Measurements from ENCODE around the gene TBXAS1.

Gene TBXAS1

GRCh38 chr7:139941421-139941820 lies 112.4 kb downstream of the TBXAS1 start:
- DNase-seq (ENCODE audit: insufficient read length, low spot score) (no peak), FAIRE-seq (no peak)

DNA sequence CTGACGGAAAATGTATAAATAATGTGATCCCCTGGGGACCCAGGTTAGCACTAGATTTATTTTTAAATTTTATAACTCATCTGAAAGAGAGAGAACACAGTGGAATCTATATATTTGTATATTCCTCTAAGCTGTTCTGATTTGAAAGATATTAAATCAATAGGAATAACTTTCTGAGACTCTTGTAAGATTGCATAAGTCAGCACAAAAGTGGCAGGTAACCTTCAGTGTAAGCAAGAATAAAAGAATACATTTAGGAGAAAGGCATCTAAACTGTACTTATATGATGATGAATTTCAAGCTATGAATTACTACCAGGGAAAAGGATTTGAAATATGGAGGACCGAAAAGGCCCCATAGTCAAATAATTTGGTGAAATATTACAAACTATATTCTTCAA lies 112.8 kb downstream of the TBXAS1 start:
- FAIRE-seq: no peak
- DNase-seq (ENCODE audit: insufficient read length, low spot score): no peak

DNA sequence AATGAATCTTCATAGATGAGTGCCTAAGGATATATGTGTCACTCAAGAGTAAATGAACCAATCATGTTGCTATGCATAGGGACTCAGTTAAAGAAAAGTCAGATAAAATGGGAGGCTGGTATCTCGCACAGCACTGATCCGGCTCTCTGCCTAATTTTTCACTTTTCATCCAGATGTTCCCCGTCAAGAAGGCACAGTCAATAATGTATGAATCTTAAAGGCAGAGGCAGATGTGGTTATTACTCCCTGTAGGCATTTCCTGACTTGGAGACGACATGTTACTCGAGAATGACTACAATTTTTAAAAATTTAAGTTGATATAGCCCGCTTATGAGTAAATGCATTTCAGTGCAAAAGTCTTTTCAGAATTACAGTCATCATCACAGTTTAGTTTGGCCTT lies 113.6 kb downstream of the TBXAS1 start:
- DNase-seq (ENCODE audit: insufficient read length, low spot score): no peak
- no peak for FAIRE-seq

DNA sequence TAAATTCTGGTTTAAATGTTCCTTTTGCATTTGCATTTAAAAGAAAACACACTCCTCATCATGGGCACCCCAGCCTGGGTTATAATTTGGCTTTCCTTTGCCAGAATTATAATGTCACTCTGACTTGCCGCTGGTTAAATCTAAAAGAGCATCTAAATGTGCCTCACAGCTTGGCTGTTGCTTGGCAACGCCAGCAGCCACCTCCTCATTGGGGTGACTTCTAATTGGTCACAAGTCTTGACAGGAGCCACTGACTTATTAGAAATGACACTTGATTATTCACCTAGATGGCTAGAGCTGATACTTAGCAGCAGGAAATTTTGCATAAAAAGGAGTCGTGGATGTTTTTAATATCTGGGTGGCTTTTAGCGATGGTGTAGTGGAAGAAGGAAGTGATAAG lies 114.3 kb downstream of the TBXAS1 start:
- DNase-seq (ENCODE audit: insufficient read length, low spot score) (no peak), FAIRE-seq (no peak)

DNA sequence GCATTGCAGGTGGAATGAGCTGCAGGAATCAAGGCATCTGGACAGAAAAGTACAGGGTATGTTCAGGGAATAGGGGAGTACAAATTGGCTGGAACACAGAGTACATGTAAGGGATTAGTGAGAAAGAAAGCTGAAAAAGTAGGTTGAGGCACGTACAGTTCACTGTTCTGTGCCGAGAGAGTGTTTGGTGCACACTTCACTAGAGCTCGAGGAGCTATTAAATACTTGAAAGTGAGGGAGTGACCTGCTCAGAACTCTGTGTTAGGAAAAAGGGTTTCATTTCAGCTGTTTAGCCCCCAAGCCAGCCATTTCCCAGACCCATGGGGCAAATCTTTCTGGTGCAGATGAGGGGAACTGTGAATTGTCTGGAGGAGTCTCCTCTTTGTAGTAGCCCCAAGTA lies 115.2 kb downstream of the TBXAS1 start:
- DNase-seq (ENCODE audit: insufficient read length, low spot score): no peak
- no peak for FAIRE-seq

DNA sequence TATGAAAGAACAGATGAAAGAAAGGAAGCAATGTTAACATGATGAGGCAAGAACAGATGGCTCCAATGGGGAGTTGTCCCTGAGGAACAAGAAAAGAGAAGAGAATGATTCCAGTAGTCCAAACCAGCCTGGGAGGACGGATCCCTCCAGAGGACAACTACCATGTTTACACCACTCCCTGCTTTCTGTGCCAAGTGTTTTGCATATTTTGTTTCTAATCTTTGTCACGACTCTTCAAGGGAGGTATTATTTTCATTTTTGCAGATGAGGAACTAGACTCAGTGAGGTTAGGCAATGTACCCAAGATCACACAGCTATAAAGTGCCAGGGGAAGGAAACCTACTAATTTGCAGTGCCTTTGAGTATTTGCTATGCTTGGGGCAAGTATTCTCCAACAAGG lies 117.5 kb downstream of the TBXAS1 start:
- no peak for FAIRE-seq
- DNase-seq (ENCODE audit: insufficient read length, low spot score): no peak

DNA sequence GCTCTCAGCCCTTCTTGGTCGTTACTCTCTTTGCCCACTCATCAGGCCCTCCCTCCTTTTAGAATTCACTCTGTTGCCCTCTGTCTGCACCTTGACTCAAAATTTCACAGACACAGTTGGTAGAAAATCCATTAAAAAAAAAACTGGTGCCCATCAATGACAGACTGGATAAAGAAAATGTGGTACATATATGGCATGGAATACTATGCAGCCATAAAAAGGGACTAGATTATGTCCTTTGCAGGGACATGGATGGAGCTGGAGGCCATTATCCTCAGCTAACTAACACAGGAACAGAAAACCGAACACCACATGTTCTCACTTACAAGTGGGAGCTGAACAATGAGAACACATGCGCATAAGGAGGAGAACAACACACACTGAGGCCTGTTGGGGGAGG lies 118.0 kb downstream of the TBXAS1 start:
- no peak for DNase-seq (ENCODE audit: insufficient read length, low spot score)
- no peak for FAIRE-seq

- DNase-seq (ENCODE audit: insufficient read length, low spot score) (no peak), FAIRE-seq (no peak)
Observed at GRCh38 chr7:139948167-139948566, 119.1 kb downstream of the TBXAS1 start.

DNA sequence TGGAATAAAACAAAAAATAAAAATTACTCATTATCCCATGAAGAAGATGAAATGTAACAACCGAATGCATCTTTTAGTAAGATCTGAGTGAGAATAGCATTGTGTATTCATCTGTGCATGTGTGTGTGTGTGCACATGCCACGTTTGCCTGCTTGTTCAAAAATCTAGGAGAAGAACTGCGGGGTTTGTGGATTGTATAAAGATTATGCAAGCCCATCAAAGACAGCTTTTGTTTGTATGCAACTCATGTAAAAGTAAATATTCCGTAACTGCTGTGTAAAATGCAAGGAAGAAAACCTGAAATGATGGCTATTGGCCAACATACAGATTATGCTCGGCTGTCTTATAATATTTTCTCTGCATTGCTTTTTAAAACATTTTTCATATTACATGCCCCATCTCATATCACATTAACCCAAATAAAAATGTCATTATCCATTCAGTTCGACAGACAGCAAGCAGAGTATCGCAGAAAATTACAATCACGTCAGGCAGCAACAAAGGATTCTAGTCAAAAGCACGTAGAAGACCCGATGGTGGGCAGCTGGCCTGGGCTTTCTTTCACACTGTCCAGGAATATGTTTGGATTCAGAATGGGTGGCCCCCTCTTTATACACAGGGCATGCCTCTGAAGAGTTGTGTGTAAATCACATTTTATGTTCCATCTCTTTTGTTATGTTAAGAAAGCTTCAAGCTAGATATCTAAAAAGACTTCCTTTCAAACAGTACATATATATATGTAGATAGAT lies 119.7 kb downstream of the TBXAS1 start:
- no peak for DNase-seq (ENCODE audit: insufficient read length, low spot score)
- no peak for FAIRE-seq

GRCh38 chr7:139949629-139950028 lies 120.6 kb downstream of the TBXAS1 start:
- FAIRE-seq (no peak), DNase-seq (ENCODE audit: insufficient read length, low spot score) (no peak)

DNA sequence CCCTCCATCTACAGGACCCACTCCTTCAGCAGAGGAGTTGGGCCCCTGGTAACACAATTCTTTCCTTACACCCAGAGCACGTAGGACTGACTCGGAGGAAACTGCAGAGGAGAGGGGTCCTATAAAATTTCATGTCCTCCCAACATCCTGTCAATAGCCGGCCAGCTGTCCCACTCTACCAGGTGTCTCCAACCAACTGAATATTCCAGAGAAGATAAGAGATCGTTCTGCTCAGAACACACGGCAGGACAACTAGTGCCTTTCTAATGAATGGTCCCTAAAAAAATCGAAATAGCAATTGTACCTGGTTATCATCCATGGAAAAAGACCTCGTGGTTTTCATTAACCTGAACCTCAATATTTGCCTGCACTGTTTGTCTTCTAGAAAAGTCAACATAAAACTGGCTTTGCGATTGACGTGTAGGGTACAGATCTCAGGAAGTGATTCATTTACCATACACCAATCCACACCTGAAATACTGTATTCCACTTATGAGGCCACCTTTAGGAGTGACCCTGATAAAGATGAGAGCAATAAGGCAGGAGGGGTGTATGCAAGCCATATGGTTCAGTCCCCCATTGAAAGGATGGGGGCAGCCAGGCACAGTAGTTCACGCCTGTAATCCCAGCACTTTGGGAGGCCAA lies 121.9 kb downstream of the TBXAS1 start:
- FAIRE-seq (no peak), DNase-seq (ENCODE audit: insufficient read length, low spot score) (no peak)

- FAIRE-seq: no peak
- no peak for DNase-seq (ENCODE audit: insufficient read length, low spot score)
Observed at GRCh38 chr7:139953229-139953628, 124.2 kb downstream of the TBXAS1 start.

DNA sequence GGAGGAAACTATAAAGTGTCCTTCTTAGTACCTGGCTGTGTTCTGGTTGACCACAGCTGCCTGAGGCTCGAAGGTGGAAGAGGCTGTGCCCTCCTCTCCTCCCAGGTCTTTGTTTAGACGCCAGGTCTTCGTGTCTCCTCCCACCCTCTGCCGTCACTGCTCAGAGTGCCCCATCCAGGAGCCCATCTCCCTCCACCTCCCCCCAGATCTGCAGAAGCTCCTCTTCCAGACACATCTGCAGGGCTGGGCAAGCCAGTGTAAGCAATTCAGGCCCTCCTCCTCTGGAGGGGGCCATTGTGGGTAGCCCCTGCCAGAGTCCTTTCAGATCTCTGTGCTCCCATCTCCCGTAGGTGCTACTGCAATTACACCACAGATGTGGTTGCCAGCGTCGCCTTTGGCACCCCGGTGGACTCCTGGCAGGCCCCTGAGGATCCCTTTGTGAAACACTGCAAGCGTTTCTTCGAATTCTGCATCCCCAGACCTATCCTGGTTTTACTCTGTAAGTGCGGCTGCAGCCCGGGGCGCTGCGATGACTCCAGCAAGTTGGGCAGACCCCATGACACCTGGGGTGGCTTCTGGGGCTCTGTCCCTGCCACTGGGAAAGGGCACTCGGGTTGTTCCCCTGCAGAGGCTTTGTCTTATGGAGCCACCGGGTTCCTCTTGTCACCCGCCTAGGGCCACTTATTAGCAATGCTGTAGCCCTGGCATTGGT lies 126.2 kb downstream of the TBXAS1 start:
- DNase-seq (ENCODE audit: insufficient read length, low spot score) (no peak), FAIRE-seq (no peak)

GRCh38 chr7:139958599-139959284 lies 129.7 kb downstream of the TBXAS1 start:
- no peak for FAIRE-seq
- DNase-seq (ENCODE audit: insufficient read length, low spot score): no peak

DNA sequence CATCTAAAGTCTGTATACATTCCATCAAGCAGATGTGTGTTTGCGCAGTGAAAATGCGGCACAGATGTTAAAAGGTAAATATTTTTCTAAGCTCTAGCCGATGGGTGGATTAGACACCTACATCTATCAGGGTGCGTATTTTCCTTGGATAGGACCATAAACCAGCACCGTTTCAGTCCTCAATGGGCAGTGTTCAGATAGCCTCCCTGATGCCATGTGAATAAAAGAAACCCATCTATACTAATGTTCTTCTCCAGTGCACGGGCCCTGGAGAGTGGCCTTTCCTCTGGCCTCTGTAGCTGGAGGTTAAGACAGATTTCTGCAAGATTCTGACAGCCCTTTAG lies 130.2 kb downstream of the TBXAS1 start:
- DNase-seq (ENCODE audit: insufficient read length, low spot score) (no peak), FAIRE-seq (no peak)

DNA sequence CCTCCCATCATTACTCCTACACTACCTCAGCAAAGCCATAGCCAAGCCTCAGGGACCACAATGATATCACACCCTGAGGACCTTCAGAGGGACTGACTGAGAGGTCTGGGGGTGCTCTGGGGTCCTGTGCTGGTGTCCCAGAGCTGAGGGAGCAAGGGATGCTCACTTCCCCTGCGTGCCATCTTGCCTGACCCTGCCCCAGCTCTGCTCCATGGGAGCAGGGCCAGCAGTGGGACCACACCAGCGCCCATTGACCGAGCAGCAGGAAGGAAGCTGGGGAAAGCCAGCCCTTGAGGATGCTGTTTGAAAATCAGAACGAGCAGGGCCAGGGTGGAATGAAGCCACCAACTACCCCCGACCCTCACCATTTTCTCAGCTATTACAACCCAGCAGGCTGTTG lies 130.7 kb downstream of the TBXAS1 start:
- FAIRE-seq: no peak

DNA sequence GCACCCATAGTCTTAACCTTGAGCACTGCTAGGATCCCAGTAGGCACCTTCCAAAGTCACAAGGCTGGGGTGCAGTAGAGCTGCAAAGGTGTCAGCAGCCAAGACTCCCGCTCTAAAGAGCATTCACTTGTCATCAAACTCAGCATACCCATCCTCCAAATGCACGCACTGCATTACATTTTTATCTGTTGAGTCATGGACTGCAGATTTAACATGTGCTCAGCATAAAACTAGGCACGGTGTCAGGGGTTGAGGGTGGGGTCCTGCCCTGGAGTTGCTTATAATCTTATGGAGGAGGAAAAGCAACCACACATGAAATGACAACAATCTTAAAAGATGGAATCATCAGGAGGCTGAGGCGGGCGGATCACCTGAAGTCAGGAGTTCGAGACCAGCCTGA lies 131.1 kb downstream of the TBXAS1 start:
- FAIRE-seq (no peak), DNase-seq (ENCODE audit: insufficient read length, low spot score) (no peak)

More for the DNA sequence above, 130.7 kb downstream of the TBXAS1 start:
- DNase-seq (ENCODE audit: insufficient read length, low spot score): no peak

GRCh38 chr7:139965942-139966628 lies 137.0 kb downstream of the TBXAS1 start:
- DNase-seq (ENCODE audit: insufficient read length, low spot score): no peak

GRCh38 chr7:139966949-139967348 lies 137.9 kb downstream of the TBXAS1 start:
- DNase-seq (ENCODE audit: insufficient read length, low spot score): no peak
- FAIRE-seq: no peak

More at GRCh38 chr7:139965942-139966628, 137.0 kb downstream of the TBXAS1 start:
- FAIRE-seq: no peak

GRCh38 chr7:139968931-139969330 lies 139.9 kb downstream of the TBXAS1 start:
- FAIRE-seq: no peak
- no peak for DNase-seq (ENCODE audit: insufficient read length, low spot score)

DNA sequence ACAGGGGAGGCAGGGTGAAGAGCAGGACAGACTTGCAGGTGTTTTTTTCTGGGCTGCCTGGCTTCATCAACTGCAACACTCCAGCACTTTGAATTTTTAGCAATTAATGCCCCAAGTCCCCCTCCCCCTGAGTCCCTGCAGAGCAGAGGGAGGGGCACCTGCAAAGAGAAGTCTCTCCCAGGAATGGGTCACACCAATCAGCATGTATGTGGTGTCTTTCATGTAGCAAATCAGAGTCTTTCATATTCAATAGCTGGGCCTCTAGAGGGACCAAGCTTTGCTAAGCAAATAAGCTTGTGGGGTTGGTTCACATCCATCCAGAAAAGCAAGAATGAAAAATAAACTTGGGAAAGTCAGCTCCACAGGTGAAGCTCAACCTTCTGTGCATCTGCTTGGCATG lies 143.0 kb downstream of the TBXAS1 start:
- no peak for DNase-seq (ENCODE audit: insufficient read length, low spot score)
- no peak for FAIRE-seq

All from GM19239 (cell line).